GM19452 (cell line): ENCODE measurements around the gene FRMD4B.

ENCODE experiments used
- ATAC-seq: cut with Tn5 transposase; IDR thresholded peaks from one replicate; pipeline ENCODE4 v1.9.1; 2021; ENCODE audit not compliant: unreplicated experiment

The FRMD4B gene

GRCh38 chr3:69406163-69406562 lies 20.3 kb upstream of the FRMD4B start:
- ATAC-seq: no peak

GRCh38 chr3:69405067-69405466 lies 19.2 kb upstream of the FRMD4B start:
- ATAC-seq: no peak

GRCh38 chr3:69403454-69403853 lies 17.6 kb upstream of the FRMD4B start:
- ATAC-seq: no peak

GRCh38 chr3:69400683-69401082 lies 14.8 kb upstream of the FRMD4B start:
- ATAC-seq: no peak

- ATAC-seq: no peak
Observed at GRCh38 chr3:69392850-69393249, 7.0 kb upstream of the FRMD4B start.

- ATAC-seq: no peak
Observed at GRCh38 chr3:69392415-69392814, 6.5 kb upstream of the FRMD4B start.

- no peak for ATAC-seq
Observed at GRCh38 chr3:69391554-69391953, 5.7 kb upstream of the FRMD4B start.

GRCh38 chr3:69390771-69391170 lies 4.9 kb upstream of the FRMD4B start:
- ATAC-seq: no peak

GRCh38 chr3:69389520-69390248 lies 3.8 kb upstream of the FRMD4B start:
- ATAC-seq: no peak

- no peak for ATAC-seq
Observed at GRCh38 chr3:69388241-69388640, 2.4 kb upstream of the FRMD4B start.

GRCh38 chr3:69386556-69387385 lies 883 bp upstream of the FRMD4B start:
- ATAC-seq: no peak

GRCh38 chr3:69385123-69385722 lies 665 bp downstream of the FRMD4B start:
- no peak for ATAC-seq

GRCh38 chr3:69384326-69384725 lies 1.6 kb downstream of the FRMD4B start:
- ATAC-seq: no peak

GRCh38 chr3:69379661-69380060 lies 6.2 kb downstream of the FRMD4B start:
- no peak for ATAC-seq

GRCh38 chr3:69378112-69378802 lies 7.6 kb downstream of the FRMD4B start:
- ATAC-seq: no peak

GRCh38 chr3:69377262-69377661 lies 8.6 kb downstream of the FRMD4B start:
- no peak for ATAC-seq

GRCh38 chr3:69376731-69377130 lies 9.2 kb downstream of the FRMD4B start:
- no peak for ATAC-seq

GRCh38 chr3:69371816-69372215 lies 14.1 kb downstream of the FRMD4B start:
- ATAC-seq: no peak

- no peak for ATAC-seq
Observed at GRCh38 chr3:69370901-69371301, 15.0 kb downstream of the FRMD4B start.

- ATAC-seq: no peak
Observed at GRCh38 chr3:69370156-69370883, 15.6 kb downstream of the FRMD4B start.
